GM04504 (cell line): Measurements from ENCODE around the gene VAV3.
"Not testable (repeated sequence)": the region's sequence is repeated elsewhere in the genome, so short reads cannot be mapped to it uniquely, and the experiment has no call there.

Experiments
- DNase-seq: peaks from one replicate; pipeline ENCODE4 v3.0.0-alpha.2; 2012; ENCODE audit warnings: low read depth

The VAV3 gene

GRCh38 chr1:107883562-107883961 lies 81.4 kb downstream of the VAV3 start:
- no peak for DNase-seq

GRCh38 chr1:107879927-107880326 lies 85.1 kb downstream of the VAV3 start:
- no peak for DNase-seq

DNA sequence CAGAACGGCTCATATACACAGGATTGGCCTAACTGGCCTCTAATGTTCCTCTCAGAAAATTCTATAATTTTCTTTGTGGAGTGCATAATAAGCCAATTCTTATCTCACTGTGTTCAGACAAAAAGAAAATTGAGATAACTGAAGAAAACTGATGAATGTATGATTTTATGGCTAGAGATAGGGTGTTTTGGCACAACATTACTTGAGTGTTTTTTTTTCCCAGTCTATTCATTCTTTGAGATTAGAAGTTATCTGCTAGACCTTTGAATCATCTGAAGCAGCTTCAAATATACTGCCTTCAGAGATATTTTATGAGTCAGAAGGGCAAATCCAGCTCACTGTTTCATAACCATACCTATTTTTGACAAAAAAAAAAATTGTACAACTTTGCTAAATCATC lies 85.6 kb downstream of the VAV3 start:
- DNase-seq = no peak

GRCh38 chr1:107877745-107878144 lies 87.2 kb downstream of the VAV3 start:
- DNase-seq = no peak

DNA sequence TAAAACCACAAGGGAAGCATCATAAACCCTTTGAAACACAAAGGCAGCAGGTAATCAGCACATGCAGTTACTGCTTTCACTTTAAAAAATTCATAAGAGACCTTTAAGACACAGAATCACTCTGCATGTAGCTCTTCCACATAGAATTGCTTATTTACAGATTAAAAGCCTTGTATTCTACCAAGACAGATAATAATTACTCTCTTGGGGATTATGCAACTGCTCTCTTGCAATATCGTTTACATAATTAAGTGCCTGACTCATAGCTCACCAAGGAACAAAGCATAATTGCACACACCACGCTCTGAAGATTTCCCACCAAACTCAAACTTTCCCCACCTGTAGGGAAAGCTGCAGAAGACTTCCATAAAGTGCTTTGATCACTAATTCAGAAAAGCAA lies 87.9 kb downstream of the VAV3 start:
- peak; percentile 64 for DNase-seq

DNA sequence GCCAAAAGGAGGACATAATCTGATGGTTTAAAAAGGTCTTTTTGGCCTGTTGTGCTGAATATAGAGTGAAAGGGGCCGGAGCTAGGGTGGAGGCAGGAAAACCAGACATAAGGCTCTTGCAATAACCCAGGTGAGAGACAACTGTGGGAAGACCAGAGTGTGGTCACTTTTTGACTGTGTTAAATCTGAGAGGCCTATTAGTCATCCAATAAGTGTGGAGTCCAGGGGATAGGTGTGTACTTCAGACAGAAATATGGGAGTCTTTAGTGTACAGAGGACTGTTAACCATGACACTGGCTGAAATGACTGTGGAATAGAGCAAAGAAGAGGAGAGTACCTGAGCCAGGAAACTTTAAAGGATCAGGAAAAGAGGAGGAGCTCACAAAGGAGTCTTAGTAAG lies 89.3 kb downstream of the VAV3 start:
- DNase-seq = no peak

GRCh38 chr1:107874221-107874620 lies 90.8 kb downstream of the VAV3 start:
- DNase-seq = no peak

- no peak for DNase-seq
Measured at GRCh38 chr1:107871687-107872395, 93.1 kb downstream of the VAV3 start.

DNA sequence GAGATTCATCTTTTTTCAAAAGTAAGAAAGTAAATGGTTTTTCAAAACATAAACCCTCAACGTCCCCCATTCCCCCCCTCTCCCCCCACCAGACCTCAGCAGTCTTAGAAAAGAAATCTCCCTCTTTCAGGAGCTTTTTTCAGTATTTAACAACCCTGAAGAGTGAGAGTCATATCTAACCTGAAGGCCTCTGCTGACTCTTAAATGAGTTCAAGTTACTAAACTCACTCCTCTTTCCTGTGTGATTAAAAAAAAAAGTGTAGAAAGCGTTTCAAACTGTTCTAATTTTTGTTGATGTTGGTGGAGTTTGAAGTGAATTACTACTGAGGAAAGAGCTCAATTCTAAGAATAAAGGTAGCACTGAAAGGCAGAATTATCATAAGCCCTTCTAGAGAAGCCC lies 93.7 kb downstream of the VAV3 start:
- no peak for DNase-seq

DNA sequence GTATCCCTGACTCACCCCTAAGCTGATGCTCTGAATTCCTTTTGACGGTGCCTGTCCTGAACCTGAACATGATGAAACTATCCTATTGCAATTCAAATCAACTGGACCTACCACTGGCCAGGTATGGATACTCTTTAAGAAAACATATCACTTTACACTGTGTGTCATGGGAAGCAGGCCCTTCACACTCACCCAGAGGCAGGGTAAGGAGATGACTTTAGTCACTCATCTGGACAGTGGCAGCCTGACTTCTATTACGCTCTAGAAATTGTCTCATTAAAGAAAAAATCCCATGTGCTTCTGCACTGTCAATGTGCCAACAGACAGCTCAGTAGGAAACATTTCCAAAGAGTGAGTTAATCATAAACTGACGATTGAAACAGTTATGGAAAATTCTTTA lies 94.3 kb downstream of the VAV3 start:
- peak; percentile 47 for DNase-seq

DNA sequence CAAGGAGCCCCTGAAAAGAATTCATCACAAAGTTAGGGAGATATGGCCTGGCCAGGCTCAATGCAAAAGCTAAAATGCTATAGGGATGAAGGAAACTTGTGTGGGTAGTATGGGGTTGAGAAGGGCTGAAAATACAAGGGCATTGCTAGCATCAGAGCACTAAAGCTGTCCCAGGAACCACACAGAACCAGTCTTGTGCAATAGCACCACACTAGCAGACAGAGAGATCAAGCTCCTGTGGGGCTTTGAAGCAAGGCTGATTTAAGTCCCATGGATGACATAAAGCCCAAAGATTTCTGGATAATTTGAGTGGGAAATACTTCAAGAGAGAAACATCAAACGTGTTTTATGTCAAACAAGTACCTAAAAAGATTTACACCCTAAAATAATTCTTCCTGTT lies 97.1 kb downstream of the VAV3 start:
- DNase-seq = no peak

- DNase-seq = no peak
Measured at GRCh38 chr1:107867422-107867821, 97.6 kb downstream of the VAV3 start.

GRCh38 chr1:107866870-107867269 lies 98.1 kb downstream of the VAV3 start:
- DNase-seq = no peak

- DNase-seq = no peak
Measured at GRCh38 chr1:107865627-107866026, 99.4 kb downstream of the VAV3 start.

DNA sequence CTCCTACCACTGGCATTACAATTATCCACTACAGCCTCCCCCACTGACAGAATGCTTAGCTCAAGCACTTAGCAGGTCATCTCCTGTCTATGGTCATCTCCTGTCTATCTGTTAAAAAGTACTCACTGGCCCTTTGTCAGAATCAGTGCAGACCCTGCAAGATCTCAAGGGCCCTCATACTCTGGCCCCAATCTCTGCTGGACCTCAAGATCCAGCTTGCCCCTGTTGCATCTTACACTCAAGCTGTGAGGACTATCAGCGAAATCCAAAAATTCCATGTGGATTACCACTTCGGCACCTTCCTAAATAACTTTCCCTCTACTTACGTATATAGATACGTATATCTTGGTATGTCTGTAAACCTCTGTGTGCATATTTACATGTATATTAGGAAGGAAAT lies 101.6 kb downstream of the VAV3 start:
- DNase-seq = no peak

GRCh38 chr1:107862064-107862463 lies 102.9 kb downstream of the VAV3 start:
- DNase-seq = no peak

- no peak for DNase-seq
Measured at GRCh38 chr1:107858323-107858722, 106.7 kb downstream of the VAV3 start.

- DNase-seq = no peak
Measured at GRCh38 chr1:107851418-107851817, 113.6 kb downstream of the VAV3 start.

DNA sequence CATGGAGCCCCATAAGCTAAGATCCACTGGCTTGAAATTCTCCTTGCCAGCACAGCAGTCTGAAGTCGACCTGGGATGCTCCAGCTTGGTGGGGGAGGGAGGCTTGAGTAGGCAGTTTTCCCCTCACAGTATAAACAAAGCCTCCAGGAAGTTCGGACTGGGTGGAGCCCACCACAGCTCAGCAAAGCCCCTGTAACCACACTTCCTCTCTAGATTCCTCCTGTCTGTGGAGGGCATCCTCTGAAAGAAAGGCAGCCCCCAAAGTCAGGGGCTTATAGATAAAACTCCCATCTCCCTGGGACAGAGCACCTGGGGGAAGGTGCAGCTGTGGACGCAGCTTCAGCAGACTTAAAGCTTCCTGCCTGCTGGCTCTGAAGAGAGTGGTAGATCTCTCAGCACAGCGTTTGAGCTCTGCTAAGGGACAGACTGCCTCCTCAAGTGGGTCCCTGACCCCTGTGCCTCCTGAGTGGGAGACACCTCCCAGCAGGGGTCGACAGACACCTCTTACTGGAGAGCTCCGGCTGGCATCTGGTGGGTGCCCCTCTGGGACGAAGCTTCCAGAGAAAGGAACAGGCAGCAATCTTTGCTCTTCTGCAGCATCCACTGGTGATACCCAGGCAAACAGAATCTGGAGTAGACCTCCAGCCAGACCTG lies 120.3 kb downstream of the VAV3 start:
- not testable (repeated sequence) for DNase-seq

DNA sequence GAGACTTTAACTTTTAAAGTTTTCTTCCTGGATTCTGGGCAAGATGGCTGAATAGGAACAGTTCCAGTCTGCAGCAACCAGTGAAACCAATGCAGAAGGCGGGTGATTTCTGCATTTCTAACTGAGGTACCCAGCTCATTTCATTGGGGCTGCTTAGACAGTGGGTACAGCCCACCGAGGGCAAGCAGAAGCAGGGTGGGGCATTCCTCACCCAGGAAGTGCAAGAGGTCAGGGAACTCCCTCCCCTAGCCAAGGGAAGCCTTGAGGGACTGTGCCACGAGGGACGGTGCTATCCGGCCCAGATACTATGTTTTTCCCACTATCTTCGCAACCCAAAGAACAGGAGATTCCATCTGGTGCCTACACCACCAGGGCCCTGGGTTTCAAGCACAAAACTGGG lies 121.0 kb downstream of the VAV3 start:
- no peak for DNase-seq

GRCh38 chr1:107842241-107842640 lies 122.7 kb downstream of the VAV3 start:
- no peak for DNase-seq

DNA sequence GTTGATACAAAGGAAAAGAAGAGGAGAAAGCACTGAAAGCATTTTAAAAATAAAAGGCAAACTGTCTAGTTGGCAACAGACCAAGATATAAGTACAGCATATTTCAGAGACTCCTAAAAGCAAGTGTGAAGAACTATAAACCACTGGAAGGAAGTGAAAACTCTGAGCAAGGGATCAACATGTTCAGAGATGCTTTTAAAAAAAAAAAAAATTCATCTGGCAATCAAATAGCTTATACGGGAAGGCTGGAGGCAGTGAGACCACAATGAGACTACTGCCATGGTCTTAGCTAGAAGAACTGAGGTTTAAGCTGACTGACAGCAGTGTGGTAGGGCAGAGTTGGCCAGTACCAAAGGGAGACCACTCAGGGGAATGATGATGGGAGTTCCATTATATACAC lies 124.3 kb downstream of the VAV3 start:
- DNase-seq = no peak

GRCh38 chr1:107838056-107838455 lies 126.9 kb downstream of the VAV3 start:
- no peak for DNase-seq

DNA sequence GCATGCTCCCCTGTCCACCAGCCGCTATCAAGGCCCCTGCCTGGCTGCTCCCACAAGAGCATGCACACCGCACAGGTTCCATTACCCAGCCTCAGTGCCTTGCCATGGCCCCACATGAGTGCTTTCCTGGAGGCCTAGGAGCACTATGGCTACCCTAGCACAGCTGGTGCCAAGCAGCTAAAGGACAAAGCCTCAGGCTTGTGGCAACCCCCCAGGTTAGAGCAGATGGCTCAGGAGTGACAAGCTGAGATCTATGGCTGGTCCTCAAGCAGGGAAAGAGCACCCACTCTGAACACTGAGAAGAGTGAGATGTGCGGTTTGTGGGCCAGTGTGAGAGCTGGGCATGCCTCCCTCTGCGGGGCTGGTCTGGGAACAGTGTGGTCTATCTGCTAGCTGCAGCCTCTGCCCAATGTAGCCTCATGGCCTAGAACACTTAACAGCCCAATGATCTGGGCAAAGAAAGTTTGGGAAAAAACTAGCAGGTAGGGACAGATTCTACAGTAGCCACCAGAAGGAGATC lies 129.8 kb downstream of the VAV3 start:
- DNase-seq = no peak
